ENCODE measurements around the gene UBXN1. TPM values are rescaled to one million over a fixed set of nuclear protein-coding genes. Genes with fewer than 3 reads are reported as not detected.

The UBXN1 gene
- total RNA-seq, 6 donors from 2014 or later, result 104 to 186 (median 128) TPM

DNA sequence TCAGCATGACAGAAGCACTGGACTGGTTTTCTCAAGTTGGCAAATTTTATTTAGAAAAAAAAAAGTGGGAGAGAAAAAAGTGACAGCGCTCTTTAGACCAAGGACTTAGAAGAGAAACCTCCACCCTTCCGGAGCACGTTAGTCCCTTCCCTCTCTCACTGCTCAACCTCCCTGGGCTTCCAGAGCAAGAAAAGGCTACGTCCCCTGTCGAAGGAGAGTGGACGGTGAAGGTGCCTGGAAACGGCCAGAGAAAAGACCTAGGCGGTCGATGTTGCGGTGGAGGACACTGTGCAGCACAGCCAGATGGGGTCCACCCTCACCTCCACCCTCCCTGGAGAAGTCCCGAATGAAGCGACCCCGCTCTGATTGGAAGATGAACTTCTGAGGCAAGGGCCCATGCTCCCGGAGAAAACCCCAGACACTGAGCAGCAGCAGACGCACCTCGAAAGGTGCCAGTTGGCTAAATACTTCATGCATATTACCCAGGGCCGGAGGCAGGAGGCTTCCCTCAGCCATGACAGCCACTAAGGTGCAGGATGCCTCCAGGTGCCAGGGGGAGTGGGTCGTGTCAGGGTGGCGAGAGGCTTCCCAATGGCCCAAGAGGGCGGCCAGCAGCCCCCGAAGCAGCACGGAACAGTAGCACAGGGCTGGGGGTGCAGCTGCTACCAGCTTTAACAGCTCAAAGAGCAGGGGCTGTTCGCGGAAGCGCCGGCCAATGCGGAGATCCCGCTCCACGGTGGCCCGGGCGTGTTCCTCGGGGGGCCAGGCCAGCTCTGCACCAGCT lies 31.9 kb downstream of the UBXN1 start:
- Histone ChIP-seq H3K4me3 (peak overlapping the region in 3 of 4 donors; percentile 75 to 95 (median 90)), H3K9me3 (no peaks in the 10 kb centered on the region), H3K27me3 (no peaks in the 10 kb centered on the region), H3K27ac (peak overlapping the region; percentile 26 to 98 (median 74)), H3K4me1 (peaks cover 25 to 49% (median 28%) of the 10 kb centered on the region in 4 donors), H3K36me3 (peaks cover 7 to 51% (median 37%) of the 10 kb centered on the region in 4 donors)
- DNase-seq (peak in 1 of 2 donors; percentile 85), ATAC-seq (ENCODE audit: low FRiP score in 2 of 2) (no peak)
- no peak for TF ChIP-seq EP300 (IDR thresholded peaks at IDR 0.05)
- 42 to 54% methylated on average over 17 to 22 of the region's 32 CpGs for WGBS, 2 donors

DNA sequence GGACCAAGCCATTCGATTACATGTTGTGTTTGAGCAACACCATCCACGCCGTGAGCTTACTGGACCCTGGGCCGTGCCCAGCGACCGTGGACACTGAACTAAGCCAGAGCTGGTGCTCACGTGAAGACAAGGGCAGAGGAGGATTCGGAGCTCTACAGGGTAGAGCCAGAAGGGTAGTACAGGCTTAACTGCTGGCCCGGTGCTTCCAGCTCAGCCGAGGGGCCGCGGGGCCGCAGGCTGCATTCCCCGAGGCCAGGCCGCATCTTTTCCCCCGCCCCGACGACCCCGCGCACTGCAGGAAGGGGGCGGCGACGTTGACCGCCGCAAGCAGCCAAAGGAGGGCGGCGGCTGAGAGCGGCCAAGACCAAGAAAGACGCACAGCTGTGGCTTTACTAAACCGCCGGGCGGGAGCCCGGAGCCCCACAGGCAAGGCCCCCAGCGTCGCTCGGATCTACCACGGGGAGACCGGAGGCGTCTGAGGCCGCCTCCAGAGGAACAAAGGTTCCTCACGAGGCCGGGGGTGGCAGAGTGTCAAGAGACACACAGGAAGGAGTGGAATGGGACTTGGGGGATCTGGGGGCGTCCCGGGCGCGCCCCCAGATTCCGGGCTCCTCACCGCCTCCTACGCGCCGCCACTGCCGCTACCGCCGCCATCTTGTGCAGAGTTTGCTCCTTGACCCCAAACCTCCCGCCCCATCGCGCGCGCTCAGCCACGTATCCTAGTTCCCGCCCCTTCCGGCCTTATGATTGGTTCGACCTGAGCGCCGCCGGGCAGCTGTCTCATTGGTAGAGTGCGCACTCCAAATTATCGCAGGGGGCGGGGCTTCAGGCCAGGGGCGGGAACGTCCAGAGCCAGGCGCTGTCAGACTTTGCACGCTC lies 32.7 kb downstream of the UBXN1 start, which contains the start of gene GANAB:
GANAB (minus strand) TSS at position 668 of the 879 bp plus-strand sequence; CDS start at position 654, 14 bp downstream.
- H3K4me1 ChIP-seq, result peaks cover 17 to 40% (median 21%) of the 10 kb centered on the region in 4 donors
- 0% methylated on average over 22 to 70 of the region's 73 CpGs for WGBS, 2 donors
- TF ChIP-seq, protein P1, sequence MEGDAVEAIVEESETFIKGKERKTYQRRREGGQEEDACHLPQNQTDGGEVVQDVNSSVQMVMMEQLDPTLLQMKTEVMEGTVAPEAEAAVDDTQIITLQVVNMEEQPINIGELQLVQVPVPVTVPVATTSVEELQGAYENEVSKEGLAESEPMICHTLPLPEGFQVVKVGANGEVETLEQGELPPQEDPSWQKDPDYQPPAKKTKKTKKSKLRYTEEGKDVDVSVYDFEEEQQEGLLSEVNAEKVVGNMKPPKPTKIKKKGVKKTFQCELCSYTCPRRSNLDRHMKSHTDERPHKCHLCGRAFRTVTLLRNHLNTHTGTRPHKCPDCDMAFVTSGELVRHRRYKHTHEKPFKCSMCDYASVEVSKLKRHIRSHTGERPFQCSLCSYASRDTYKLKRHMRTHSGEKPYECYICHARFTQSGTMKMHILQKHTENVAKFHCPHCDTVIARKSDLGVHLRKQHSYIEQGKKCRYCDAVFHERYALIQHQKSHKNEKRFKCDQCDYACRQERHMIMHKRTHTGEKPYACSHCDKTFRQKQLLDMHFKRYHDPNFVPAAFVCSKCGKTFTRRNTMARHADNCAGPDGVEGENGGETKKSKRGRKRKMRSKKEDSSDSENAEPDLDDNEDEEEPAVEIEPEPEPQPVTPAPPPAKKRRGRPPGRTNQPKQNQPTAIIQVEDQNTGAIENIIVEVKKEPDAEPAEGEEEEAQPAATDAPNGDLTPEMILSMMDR (IDR thresholded peaks at IDR 0.05), result peak in 2 of 6 experiments; percentile 16 to 18
- TF ChIP-seq EP300 (IDR thresholded peaks at IDR 0.05), result no peak
- TF ChIP-seq POLR2A (IDR thresholded peaks at IDR 0.05), result peak in 2 of 4 donors; percentile 86 to 87
- peak; percentile 93 to 95 for TF ChIP-seq POLR2AphosphoS5 (IDR thresholded peaks at IDR 0.05)

DNA sequence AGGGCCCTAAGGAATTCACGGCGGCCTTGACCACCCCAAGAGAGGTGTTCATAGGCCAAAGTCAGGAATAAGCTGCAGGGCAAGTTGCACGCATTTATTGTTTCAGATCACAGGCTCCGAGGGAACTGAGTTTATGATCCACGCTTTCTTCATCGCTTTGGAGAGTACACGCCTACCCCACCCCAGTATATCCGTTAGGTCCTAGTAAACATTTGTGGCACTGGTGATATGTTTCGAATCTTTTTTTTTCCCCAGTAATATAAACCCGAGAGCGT lies 33.3 kb downstream of the UBXN1 start:
- no peak for ATAC-seq (ENCODE audit: low FRiP score in 2 of 2)
- no peaks in the 10 kb centered on the region for H3K27me3 ChIP-seq
- 15 to 18% methylated on average over 10 to 11 of the region's 11 CpGs for WGBS, 2 donors
- no peak for DNase-seq
- H3K36me3 ChIP-seq, result peaks cover 7 to 51% (median 37%) of the 10 kb centered on the region in 4 donors
- no peak for TF ChIP-seq POLR2AphosphoS5 (IDR thresholded peaks at IDR 0.05)
- TF ChIP-seq POLR2A (IDR thresholded peaks at IDR 0.05), result no peak
- no peak for TF ChIP-seq EP300 (IDR thresholded peaks at IDR 0.05)
- TF ChIP-seq, protein P1 (IDR thresholded peaks at IDR 0.05), result no peak
- peak overlapping the region; percentile 75 to 99 (median 92) for H3K4me3 ChIP-seq
- peak overlapping the region; percentile 89 to 98 (median 96) for H3K27ac ChIP-seq
- no peaks in the 10 kb centered on the region for H3K9me3 ChIP-seq
- peaks cover 17 to 35% (median 22%) of the 10 kb centered on the region in 4 donors for H3K4me1 ChIP-seq

More for the DNA sequence above, 32.7 kb downstream of the UBXN1 start, which contains the start of gene GANAB:
- peak within 1 kb of the TSS; percentile 75 to 99 (median 92) for H3K4me3 ChIP-seq
- ATAC-seq (ENCODE audit: low FRiP score in 2 of 2), result peak; percentile 98 to 99
- no peaks in the 10 kb centered on the region for H3K27me3 ChIP-seq
- peaks cover 7 to 51% (median 37%) of the 10 kb centered on the region in 4 donors for H3K36me3 ChIP-seq
- no peaks in the 10 kb centered on the region for H3K9me3 ChIP-seq
- peak within 1 kb of the TSS; percentile 89 to 98 (median 96) for H3K27ac ChIP-seq
- DNase-seq, result peak; percentile 98 to 99

DNA sequence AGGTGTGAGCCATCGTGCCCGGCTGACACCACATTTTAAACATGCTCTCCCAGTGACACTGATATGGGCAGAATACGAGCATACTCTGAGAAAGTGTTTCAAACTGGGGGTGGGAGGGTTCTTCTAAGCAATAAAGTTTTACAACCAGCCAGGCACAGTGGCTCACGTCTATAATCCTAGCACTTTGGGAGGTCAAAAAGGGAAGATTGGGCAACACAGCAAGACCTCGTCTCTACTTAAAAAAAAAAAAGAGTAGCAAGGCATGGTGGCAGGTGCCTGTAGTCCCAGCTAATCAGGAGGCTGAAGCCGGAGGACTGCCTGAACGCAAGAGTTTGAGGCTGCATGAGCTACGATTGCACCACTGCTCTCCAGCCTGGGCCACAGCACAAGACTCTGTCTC lies 34.7 kb downstream of the UBXN1 start:
- peaks cover 17 to 32% (median 22%) of the 10 kb centered on the region in 4 donors for H3K4me1 ChIP-seq
- ATAC-seq (ENCODE audit: low FRiP score in 2 of 2) (no peak), DNase-seq (no peak)
- H3K27ac ChIP-seq, result peak overlapping the region in 1 of 4 donors; percentile 95
- WGBS, 2 donors, result 76 to 80% methylated on average over 8 of the region's 8 CpGs
- TF ChIP-seq POLR2AphosphoS5 (IDR thresholded peaks at IDR 0.05) (no peak), EP300 (IDR thresholded peaks at IDR 0.05) (no peak)
- TF ChIP-seq, protein P1 (IDR thresholded peaks at IDR 0.05), result no peak
- no peaks in the 10 kb centered on the region for H3K27me3 ChIP-seq
- peaks cover 7 to 50% (median 30%) of the 10 kb centered on the region in 4 donors for H3K36me3 ChIP-seq
- H3K4me3 ChIP-seq, result no peak overlapping the region
- no peaks in the 10 kb centered on the region for H3K9me3 ChIP-seq

DNA sequence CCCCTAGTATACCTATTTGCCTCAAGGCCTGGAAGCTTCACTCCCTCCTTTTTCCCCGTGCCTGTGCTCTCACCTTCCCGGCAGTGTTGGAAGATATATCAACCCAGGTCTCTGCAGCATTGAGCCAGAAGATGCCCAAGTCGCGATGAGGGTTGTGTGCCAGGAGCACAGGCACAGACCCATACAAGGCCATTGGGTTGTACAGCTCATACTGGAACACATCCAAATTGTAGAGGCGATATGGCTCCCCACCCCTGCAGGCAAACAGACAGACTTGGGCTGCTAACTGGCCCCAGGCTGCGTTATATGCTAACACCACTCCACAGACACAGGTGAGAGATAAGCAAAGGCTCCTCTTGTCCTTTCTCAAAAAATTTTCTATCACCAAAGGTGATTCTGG lies 46.4 kb downstream of the UBXN1 start:
- 90 to 97% methylated on average over 2 to 6 of the region's 6 CpGs for WGBS, 2 donors
- no peak for TF ChIP-seq EP300 (IDR thresholded peaks at IDR 0.05)
- TF ChIP-seq, protein P1 (IDR thresholded peaks at IDR 0.05), result no peak

More for the DNA sequence above, 46.4 kb downstream of the UBXN1 start:
- no peak overlapping the region for H3K4me3 ChIP-seq
- DNase-seq, result no peak
- H3K4me1 ChIP-seq, result no peaks in the 10 kb centered on the region
- ATAC-seq (ENCODE audit: low FRiP score in 2 of 2), result no peak
- H3K27ac ChIP-seq, result no peak overlapping the region
- H3K27me3 ChIP-seq, result no peaks in the 10 kb centered on the region
- H3K36me3 ChIP-seq, result peaks cover 44 to 100% (median 84%) of the 10 kb centered on the region in 4 donors
- H3K9me3 ChIP-seq, result no peaks in the 10 kb centered on the region
